Kidney epithelial cell (primary cell): ENCODE measurements around the gene SOX5. TPM values are rescaled to one million over a fixed set of nuclear protein-coding genes. Genes with fewer than 3 reads are reported as not detected.
A peak's percentile ranks its signal among the peaks of the same experiment; 100 is the strongest.

ENCODE experiments used
- DNase-seq: peaks from one replicate; pipeline ENCODE4 v3.0.0-alpha.2; 2010; ENCODE audit warnings: low read depth
- H3K27me3 ChIP-seq: 2 replicates; pipeline ENCODE4 v1.6.0; 2011; ENCODE audit warnings: low read length; ENCODE audit not compliant: control insufficient read depth, insufficient read depth
- H3K36me3 ChIP-seq: 2 replicates; pipeline ENCODE4 v1.5.1; 2011; ENCODE audit warnings: low read length; ENCODE audit not compliant: control insufficient read depth, insufficient read depth
- H3K4me3 ChIP-seq: 2 replicates; pipeline ENCODE4 v1.5.1; 2011; ENCODE audit warnings: low read depth, mild to moderate bottlenecking, control low read depth, low read length
- CTCF ChIP-seq: IDR thresholded peaks from 2 replicates; pipeline ENCODE4 v1.5.1; 2011; ENCODE audit warnings: mild to moderate bottlenecking, moderate library complexity, low read length, control low read depth, inconsistent platforms; ENCODE audit not compliant: insufficient read depth, poor library complexity, severe bottlenecking
- total RNA-seq: library from RNA; depleted of rRNA; stranded (reverse); fragments of >200 nt; gene quantifications from 2 replicates; pipeline ENCODE4 v1.2.3, GENCODE V29; 2015

Gene SOX5
- total RNA-seq, 1 donor from 2014 or later = 1.0 TPM

GRCh38 chr12:23954332-23954731 lies 4.9 kb upstream of the SOX5 start:
- TF ChIP-seq CTCF = no peak
- DNase-seq = no peak
- H3K4me3 ChIP-seq = no peak overlapping the region
- H3K36me3 ChIP-seq = no peaks in the 10 kb centered on the region
- no peaks in the 10 kb centered on the region for H3K27me3 ChIP-seq

GRCh38 chr12:23952071-23952470 lies 2.6 kb upstream of the SOX5 start:
- H3K27me3 ChIP-seq = no peaks in the 10 kb centered on the region
- H3K36me3 ChIP-seq = no peaks in the 10 kb centered on the region
- no peak for DNase-seq
- no peak overlapping the region for H3K4me3 ChIP-seq
- TF ChIP-seq CTCF = no peak

- Histone ChIP-seq H3K4me3 (peak overlapping the region; percentile 44), H3K36me3 (no peaks in the 10 kb centered on the region), H3K27me3 (no peaks in the 10 kb centered on the region)
- no peak for TF ChIP-seq CTCF
- DNase-seq = no peak
Observed at GRCh38 chr12:23950775-23951451, 1.4 kb upstream of the SOX5 start.

- DNase-seq = no peak
- TF ChIP-seq CTCF = no peak
- H3K27me3 ChIP-seq = no peaks in the 10 kb centered on the region
- no peaks in the 10 kb centered on the region for H3K36me3 ChIP-seq
- H3K4me3 ChIP-seq = peak overlapping the region; percentile 44
Observed at GRCh38 chr12:23950210-23950774, 822 bp upstream of the SOX5 start.

- Histone ChIP-seq H3K4me3 (no peak overlapping the region), H3K27me3 (no peaks in the 10 kb centered on the region), H3K36me3 (no peaks in the 10 kb centered on the region)
- TF ChIP-seq CTCF = no peak
- no peak for DNase-seq
Observed at GRCh38 chr12:23948291-23948690, 1.2 kb downstream of the SOX5 start.

GRCh38 chr12:23947395-23947794 lies 2.1 kb downstream of the SOX5 start:
- Histone ChIP-seq H3K36me3 (no peaks in the 10 kb centered on the region), H3K27me3 (no peaks in the 10 kb centered on the region), H3K4me3 (no peak overlapping the region)
- TF ChIP-seq CTCF = no peak
- DNase-seq = no peak
